Upper lobe of left lung (tissue), 6 donors: ENCODE measurements around the gene KRT27. TPM values are rescaled to one million over a fixed set of nuclear protein-coding genes. Genes with fewer than 3 reads are reported as not detected.
"Not testable (repeated sequence)": the region's sequence is repeated elsewhere in the genome, so short reads cannot be mapped to it uniquely, and the experiment has no call there.

Experiments used
- ATAC-seq, 2 donors: fragments of 200-7000 bp; cut with Tn5 transposase; one replicate each; pipeline ENCODE4 v1.9.1; 2022; ENCODE audit warnings: mild to moderate bottlenecking in 2 of 2, moderate library complexity in 2 of 2; ENCODE audit not compliant: low FRiP score in 2 of 2
- DNase-seq, 2 donors: peaks; one replicate each; pipeline ENCODE4 v3.0.0-alpha.2; 2019 to 2020
- H3K27ac ChIP-seq, 4 donors: fragments of 200-600 bp; sonication (generic); one replicate each; pipeline ENCODE4 v1.5.1; 2016 to 2019
- H3K27me3 ChIP-seq, 4 donors: fragments of 200-600 bp; sonication (generic); one replicate each; pipeline ENCODE4 v1.5.1; 2017 to 2019
- H3K36me3 ChIP-seq, 4 donors: fragments of 200-600 bp; sonication (generic); one replicate each; pipeline ENCODE4 v1.5.1; 2016 to 2019
- H3K4me1 ChIP-seq, 4 donors: fragments of 200-600 bp; sonication (generic); one replicate each; pipeline ENCODE4 v1.5.1; 2018 to 2019
- H3K4me3 ChIP-seq, 4 donors: fragments of 200-600 bp; sonication (generic); one replicate each; pipeline ENCODE4 v1.5.1; 2017 to 2019; ENCODE audit warnings: mild to moderate bottlenecking in 2 of 4, moderate library complexity in 1 of 4
- H3K9me3 ChIP-seq, 4 donors: fragments of 200-600 bp; sonication (generic); one replicate each; pipeline ENCODE4 v1.5.1; 2018 to 2019
- EP300 ChIP-seq, 4 donors: sonication (generic); formaldehyde crosslinking; IDR thresholded peaks; one replicate each; pipeline ENCODE4 v1.5.1; 2017; ENCODE audit warnings: antibody characterized with exemption in 4 of 4, control low read depth in 2 of 4
- POLR2A ChIP-seq, 4 donors: fragments of 450-650 bp; IDR thresholded peaks; one replicate each; pipeline ENCODE4 v1.5.1; 2016 to 2017; ENCODE audit warnings: antibody characterized with exemption in 4 of 4, mild to moderate bottlenecking in 2 of 4
- POLR2AphosphoS5 ChIP-seq, 2 donors: sonication (generic); formaldehyde crosslinking; IDR thresholded peaks; one replicate each; pipeline ENCODE4 v1.5.1; 2017; ENCODE audit warnings: antibody characterized with exemption in 2 of 2
- WGBS, 2 donors: methylation state at CpG; one replicate each; pipeline ENCODE4 v1.1.5; 2017 to 2018; 5-methylcytosine and 5-hydroxymethylcytosine counted together
- total RNA-seq, 6 donors: library from RNA; depleted of rRNA in 4 of 6; stranded (reverse); fragments of >200 nt in 4 of 6; gene quantifications; one replicate each; pipeline versions ENCODE4 v1.1.0 to v1.2.1, GENCODE V29; 2016 to 2021
- TF ChIP-seq, protein P1 (sequence below), 6 experiments: fragments of 450-650 bp in 4 of 6; fragments of 200-600 bp in 2 of 6; sonication (generic) in 2 of 6; IDR thresholded peaks; one replicate each; pipeline ENCODE4 v1.5.1; 2016 to 2019; ENCODE audit warnings: antibody characterized with exemption in 6 of 6
- donor health status: DM: no; HTN: no; CAD: no; lungs with moderate emphysema.
- donor health status: DM: no; HTN: yes; CAD: no; lungs with severe emphysema.

Gene KRT27
- total RNA-seq, 6 donors from 2014 or later = 0.24 to 1.4 (median 0.65) TPM; not detected in 2

DNA sequence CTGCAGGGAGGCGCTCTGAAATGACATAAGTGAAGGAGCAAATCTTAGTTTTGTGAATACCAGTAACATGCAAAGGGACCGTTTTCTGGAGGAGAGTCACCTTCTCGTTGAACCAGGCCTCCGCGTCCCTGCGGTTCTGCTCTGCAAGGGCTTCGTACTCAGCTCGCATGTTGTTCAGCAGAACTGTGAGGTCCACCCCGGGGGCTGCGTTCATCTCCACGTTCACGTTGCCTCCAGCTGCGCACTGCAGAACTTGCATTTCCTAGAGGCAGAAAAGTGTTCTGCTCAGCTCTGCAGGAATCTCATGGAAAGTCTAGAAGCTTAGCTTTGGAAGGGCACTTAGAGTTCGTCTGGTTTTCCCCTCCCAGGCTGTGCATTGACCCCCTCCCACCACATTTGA, 31.3 kb downstream of the KRT27 start:
- no peaks in the 10 kb centered on the region for H3K27me3 ChIP-seq
- ATAC-seq (no peak), DNase-seq (peak in 1 of 2 donors; percentile 26)
- no peaks in the 10 kb centered on the region for H3K36me3 ChIP-seq
- H3K4me3 ChIP-seq = no peak overlapping the region
- H3K9me3 ChIP-seq = no peaks in the 10 kb centered on the region
- TF ChIP-seq POLR2AphosphoS5 (IDR thresholded peaks at IDR 0.05) (no peak), POLR2A (IDR thresholded peaks at IDR 0.05) (no peak)
- TF ChIP-seq, protein P1, sequence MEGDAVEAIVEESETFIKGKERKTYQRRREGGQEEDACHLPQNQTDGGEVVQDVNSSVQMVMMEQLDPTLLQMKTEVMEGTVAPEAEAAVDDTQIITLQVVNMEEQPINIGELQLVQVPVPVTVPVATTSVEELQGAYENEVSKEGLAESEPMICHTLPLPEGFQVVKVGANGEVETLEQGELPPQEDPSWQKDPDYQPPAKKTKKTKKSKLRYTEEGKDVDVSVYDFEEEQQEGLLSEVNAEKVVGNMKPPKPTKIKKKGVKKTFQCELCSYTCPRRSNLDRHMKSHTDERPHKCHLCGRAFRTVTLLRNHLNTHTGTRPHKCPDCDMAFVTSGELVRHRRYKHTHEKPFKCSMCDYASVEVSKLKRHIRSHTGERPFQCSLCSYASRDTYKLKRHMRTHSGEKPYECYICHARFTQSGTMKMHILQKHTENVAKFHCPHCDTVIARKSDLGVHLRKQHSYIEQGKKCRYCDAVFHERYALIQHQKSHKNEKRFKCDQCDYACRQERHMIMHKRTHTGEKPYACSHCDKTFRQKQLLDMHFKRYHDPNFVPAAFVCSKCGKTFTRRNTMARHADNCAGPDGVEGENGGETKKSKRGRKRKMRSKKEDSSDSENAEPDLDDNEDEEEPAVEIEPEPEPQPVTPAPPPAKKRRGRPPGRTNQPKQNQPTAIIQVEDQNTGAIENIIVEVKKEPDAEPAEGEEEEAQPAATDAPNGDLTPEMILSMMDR (IDR thresholded peaks at IDR 0.05) = no peak
- WGBS, 2 donors = 81 to 82% methylated on average over 11 to 14 of the region's 14 CpGs
- no peak overlapping the region for H3K27ac ChIP-seq
- H3K4me1 ChIP-seq = no peaks in the 10 kb centered on the region

DNA sequence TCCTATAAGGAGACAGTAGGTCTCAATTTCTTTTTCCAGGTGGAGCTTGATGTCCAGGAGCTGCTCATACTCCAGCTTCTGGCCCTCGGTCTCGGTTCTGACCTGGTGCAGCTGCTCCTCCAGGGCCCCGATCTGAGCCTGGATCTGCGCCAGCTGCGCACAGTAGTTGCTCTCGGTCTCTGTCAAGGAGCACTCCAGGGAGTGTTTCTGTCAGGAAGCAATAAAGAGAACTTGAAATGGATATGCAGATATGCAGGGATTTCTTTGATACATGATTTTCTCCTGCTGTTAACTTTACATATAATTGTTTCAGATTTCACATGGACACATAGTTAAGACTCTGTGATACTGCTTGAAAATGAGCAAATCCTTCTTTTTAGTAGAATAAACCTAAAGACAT, 32.0 kb downstream of the KRT27 start:
- DNase-seq (peak in 1 of 2 donors; percentile 22), ATAC-seq (no peak)
- no peak for TF ChIP-seq POLR2A (IDR thresholded peaks at IDR 0.05)
- TF ChIP-seq, protein P1 (IDR thresholded peaks at IDR 0.05) = no peak
- no peak for TF ChIP-seq EP300 (IDR thresholded peaks at IDR 0.05)
- TF ChIP-seq POLR2AphosphoS5 (IDR thresholded peaks at IDR 0.05) = no peak
- H3K4me3 ChIP-seq = no peak overlapping the region
- no peak overlapping the region for H3K27ac ChIP-seq
- H3K9me3 ChIP-seq = no peaks in the 10 kb centered on the region
- WGBS, 2 donors = 76 to 84% methylated on average over 6 of the region's 6 CpGs
- no peaks in the 10 kb centered on the region for H3K4me1 ChIP-seq
- H3K36me3 ChIP-seq = no peaks in the 10 kb centered on the region
- H3K27me3 ChIP-seq = no peaks in the 10 kb centered on the region

DNA sequence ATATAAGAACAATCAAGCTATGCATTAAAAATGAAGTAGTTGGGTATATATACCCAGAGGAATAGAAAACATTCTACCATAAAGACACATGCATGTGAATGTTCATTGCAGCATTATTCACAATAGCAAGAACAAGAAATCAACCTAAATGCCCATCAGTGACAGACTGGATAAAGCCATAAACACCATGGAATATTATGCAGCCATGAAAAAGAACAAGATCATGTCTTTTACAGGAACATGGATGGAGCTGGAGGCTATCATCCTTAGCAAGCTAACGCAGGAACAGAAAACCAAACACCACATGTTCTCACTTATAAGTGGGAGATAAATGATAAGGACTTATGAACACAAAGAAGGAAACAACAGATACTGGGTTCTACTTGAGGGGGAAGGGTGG, 33.7 kb downstream of the KRT27 start:
- WGBS, 2 donors = 76 to 95% methylated on average over 1 of the region's 1 CpG
- not testable (repeated sequence) for H3K4me1 ChIP-seq

DNA sequence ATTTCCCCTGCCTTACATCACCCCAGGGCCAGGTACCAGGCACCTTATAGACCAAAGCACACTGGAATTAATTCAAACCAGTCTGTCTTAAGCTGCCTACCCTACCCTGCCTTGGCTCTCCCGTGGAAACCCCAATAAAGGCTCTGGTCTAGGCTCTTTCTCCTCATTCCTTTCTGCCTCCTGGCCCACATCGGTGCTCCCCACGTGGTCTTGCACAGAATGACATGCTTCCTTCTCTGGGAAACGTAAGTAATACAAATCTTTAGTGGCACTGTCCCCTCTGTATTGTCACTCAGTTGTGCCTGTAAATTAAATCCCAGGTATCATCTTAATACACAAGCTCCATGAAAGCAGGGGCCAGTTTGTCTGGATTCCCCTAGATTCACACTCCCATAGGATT, 43.8 kb downstream of the KRT27 start:
- no peak overlapping the region for H3K27ac ChIP-seq
- no peaks in the 10 kb centered on the region for H3K36me3 ChIP-seq
- no peaks in the 10 kb centered on the region for H3K27me3 ChIP-seq
- H3K4me3 ChIP-seq = no peak overlapping the region
- ATAC-seq (no peak), DNase-seq (no peak)
- WGBS, 2 donors = 58 to 68% methylated on average over 4 of the region's 4 CpGs
- no peaks in the 10 kb centered on the region for H3K4me1 ChIP-seq
- peaks cover 3 to 9% (median 4%) of the 10 kb centered on the region in 4 donors for H3K9me3 ChIP-seq
- TF ChIP-seq POLR2A (IDR thresholded peaks at IDR 0.05) = no peak
- no peak for TF ChIP-seq POLR2AphosphoS5 (IDR thresholded peaks at IDR 0.05)
- TF ChIP-seq, protein P1 (IDR thresholded peaks at IDR 0.05) = no peak
- TF ChIP-seq EP300 (IDR thresholded peaks at IDR 0.05) = no peak

More for the DNA sequence above, 33.7 kb downstream of the KRT27 start:
- not testable (repeated sequence) for H3K27ac ChIP-seq, H3K27me3 ChIP-seq, H3K9me3 ChIP-seq, ATAC-seq, DNase-seq, H3K4me3 ChIP-seq, H3K36me3 ChIP-seq

DNA sequence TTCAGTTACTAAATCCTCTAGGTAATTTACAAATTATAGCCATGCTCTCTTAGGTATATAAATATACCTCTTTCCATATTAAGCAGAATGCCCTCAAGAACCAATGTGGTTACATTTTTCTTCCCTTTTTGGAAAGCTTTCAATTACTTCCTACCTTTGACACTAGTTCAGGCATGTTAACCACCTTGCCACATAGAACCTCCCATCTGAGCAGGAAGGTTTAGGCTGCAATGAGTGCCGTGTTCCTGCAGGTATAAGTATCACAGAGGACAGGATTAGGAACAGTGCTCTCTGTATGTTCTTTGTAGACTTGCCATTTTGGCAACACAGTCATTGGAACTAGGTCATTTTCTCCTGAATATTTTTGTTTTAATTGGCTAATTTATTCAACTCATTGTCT, 47.3 kb downstream of the KRT27 start:
- Histone ChIP-seq H3K27ac (no peak overlapping the region), H3K4me3 (no peak overlapping the region), H3K4me1 (no peaks in the 10 kb centered on the region), H3K9me3 (no peaks in the 10 kb centered on the region), H3K27me3 (no peaks in the 10 kb centered on the region), H3K36me3 (no peaks in the 10 kb centered on the region)
- ATAC-seq = no peak
- TF ChIP-seq EP300 (IDR thresholded peaks at IDR 0.05) (no peak), POLR2AphosphoS5 (IDR thresholded peaks at IDR 0.05) (no peak), POLR2A (IDR thresholded peaks at IDR 0.05) (no peak)
- TF ChIP-seq, protein P1 (IDR thresholded peaks at IDR 0.05) = no peak
- no peak for DNase-seq
- 92 to 100% methylated on average over 1 of the region's 1 CpG for WGBS, 2 donors
